AG09309 (cell line): ENCODE measurements around the gene RGS12.

ENCODE experiments used
- DNase-seq: peaks from one replicate; pipeline ENCODE4 v3.0.0-alpha.2; 2010; ENCODE audit warnings: low read depth
- H3K4me3 ChIP-seq: 2 replicates; pipeline ENCODE4 v1.5.1; 2011; ENCODE audit warnings: mild to moderate bottlenecking, low read depth, low read length, moderate library complexity; ENCODE audit not compliant: control insufficient read depth
- CTCF ChIP-seq: IDR thresholded peaks from 2 replicates; pipeline ENCODE4 v1.5.1; 2011; ENCODE audit warnings: mild to moderate bottlenecking, low read depth, low read length, inconsistent platforms; ENCODE audit not compliant: insufficient read depth, control insufficient read depth; ENCODE audit errors: missing control alignments

Gene RGS12

GRCh38 chr4:3302786-3303564 is 10.2 kb downstream of the RGS12 start:
- H3K4me3 ChIP-seq, result no peak overlapping the region
- no peak for TF ChIP-seq CTCF
- DNase-seq, result no peak

- no peak for DNase-seq
- TF ChIP-seq CTCF, result no peak
- H3K4me3 ChIP-seq, result no peak overlapping the region
These were observed 10.7 kb downstream of the RGS12 start for GRCh38 chr4:3303565-3303824.

- TF ChIP-seq CTCF, result no peak
- DNase-seq, result no peak
- H3K4me3 ChIP-seq, result no peak overlapping the region
These were observed 11.3 kb downstream of the RGS12 start for GRCh38 chr4:3303923-3304710.

- TF ChIP-seq CTCF, result no peak
- no peak for DNase-seq
- no peak overlapping the region for H3K4me3 ChIP-seq
These were observed 12.2 kb downstream of the RGS12 start for GRCh38 chr4:3304831-3305609.

- H3K4me3 ChIP-seq, result no peak overlapping the region
- no peak for DNase-seq
- no peak for TF ChIP-seq CTCF
These were observed 13.0 kb downstream of the RGS12 start for GRCh38 chr4:3305610-3306371.

- H3K4me3 ChIP-seq, result no peak overlapping the region
- no peak for DNase-seq
- TF ChIP-seq CTCF, result no peak
These were observed 13.6 kb downstream of the RGS12 start for GRCh38 chr4:3306450-3306849.
